Transverse colon (tissue), 4 donors: ENCODE results near the gene DGKD. TPM values are rescaled to one million over a fixed set of nuclear protein-coding genes. Genes with fewer than 3 reads are reported as not detected.
A peak's percentile ranks its signal among the peaks of the same experiment; 100 is the strongest.

Experiments
- DNase-seq: peaks from one replicate; pipeline ENCODE4 v3.0.0-alpha.2; 2019
- H3K27ac ChIP-seq, 4 donors: fragments of 200-600 bp; sonication (generic); 2 replicates each; pipeline ENCODE4 v1.5.1; 2016 to 2018; ENCODE audit warnings: inconsistent platforms in 4 of 4
- H3K27me3 ChIP-seq: fragments of 200-600 bp; sonication (generic); 2 replicates; pipeline ENCODE4 v1.5.1; 2017; ENCODE audit warnings: inconsistent platforms
- H3K36me3 ChIP-seq, 4 donors: fragments of 200-600 bp; sonication (generic); 2 replicates each; pipeline ENCODE4 v1.5.1; 2017 to 2019; ENCODE audit warnings: inconsistent platforms in 4 of 4
- H3K4me1 ChIP-seq, 4 donors: fragments of 200-600 bp; sonication (generic); 2 replicates each; pipeline ENCODE4 v1.5.1; 2017 to 2020; ENCODE audit warnings: inconsistent platforms in 4 of 4
- H3K4me3 ChIP-seq, 4 donors: fragments of 200-600 bp; sonication (generic); 1 replicate in 1 of 4; 2 replicates in 3 of 4; pipeline versions ENCODE4 v1.5.1 to v1.6.1; 2017 to 2019; ENCODE audit warnings: inconsistent platforms in 4 of 4
- H3K9me3 ChIP-seq, 2 donors: fragments of 200-600 bp; sonication (generic); 2 replicates each; pipeline ENCODE4 v1.5.1; 2017 to 2019; ENCODE audit warnings: inconsistent platforms in 2 of 2
- EP300 ChIP-seq: sonication (generic); formaldehyde crosslinking; IDR thresholded peaks from one replicate; pipeline ENCODE4 v1.6.1; 2017; ENCODE audit warnings: antibody characterized with exemption, low read depth
- POLR2A ChIP-seq: fragments of 450-650 bp; IDR thresholded peaks from one replicate; pipeline ENCODE4 v1.6.1; 2016; ENCODE audit warnings: antibody characterized with exemption, mild to moderate bottlenecking, moderate library complexity
- POLR2AphosphoS5 ChIP-seq, 3 donors: sonication (generic); formaldehyde crosslinking; IDR thresholded peaks; one replicate each; pipeline ENCODE4 v1.6.1; 2016; ENCODE audit warnings: antibody characterized with exemption in 3 of 3
- WGBS, 2 donors: methylation state at CpG; one replicate each; pipeline ENCODE4 v1.1.5; 2018; ENCODE audit warnings: low coverage in 1 of 2; 5-methylcytosine and 5-hydroxymethylcytosine counted together
- in situ Hi-C, 4 donors: fragments of 200-750 bp; cut with MboI; loops; one replicate each; pipeline versions ENCODE4 v1.15.0 to v1.15.1; 2017; ENCODE audit warnings: low sequenced_read_pairs in 3 of 4, low pct_ligation_motif_present in 1 of 4, low pct_unique_long_range_greater_than_20kb in 1 of 4
- intact Hi-C: fragments of 100-400 bp; cut with DNase I; formaldehyde crosslinking; loops from one replicate; pipeline ENCODE4 v1.15.1; 2023; ENCODE audit warnings: low total_unique reads
- total RNA-seq, 4 donors: library from RNA; depleted of rRNA; stranded (reverse); fragments of >200 nt; gene quantifications; one replicate each; pipeline ENCODE4 v1.1.0, GENCODE V29; 2016
- TF ChIP-seq, protein P1 (sequence below), 5 experiments: fragments of 200-600 bp in 3 of 5; fragments of 450-650 bp in 2 of 5; sonication (generic) in 3 of 5; IDR thresholded peaks; 1 replicate in 2 of 5; 2 replicates in 3 of 5; pipeline ENCODE4 v1.5.1; 2016 to 2017; ENCODE audit warnings: antibody characterized with exemption in 5 of 5, inconsistent platforms in 3 of 5, mild to moderate bottlenecking in 2 of 5, moderate library complexity in 1 of 5

DGKD gene
- total RNA-seq, 4 donors from 2014 or later = 55.7 to 166 (median 91.5) TPM

DNA sequence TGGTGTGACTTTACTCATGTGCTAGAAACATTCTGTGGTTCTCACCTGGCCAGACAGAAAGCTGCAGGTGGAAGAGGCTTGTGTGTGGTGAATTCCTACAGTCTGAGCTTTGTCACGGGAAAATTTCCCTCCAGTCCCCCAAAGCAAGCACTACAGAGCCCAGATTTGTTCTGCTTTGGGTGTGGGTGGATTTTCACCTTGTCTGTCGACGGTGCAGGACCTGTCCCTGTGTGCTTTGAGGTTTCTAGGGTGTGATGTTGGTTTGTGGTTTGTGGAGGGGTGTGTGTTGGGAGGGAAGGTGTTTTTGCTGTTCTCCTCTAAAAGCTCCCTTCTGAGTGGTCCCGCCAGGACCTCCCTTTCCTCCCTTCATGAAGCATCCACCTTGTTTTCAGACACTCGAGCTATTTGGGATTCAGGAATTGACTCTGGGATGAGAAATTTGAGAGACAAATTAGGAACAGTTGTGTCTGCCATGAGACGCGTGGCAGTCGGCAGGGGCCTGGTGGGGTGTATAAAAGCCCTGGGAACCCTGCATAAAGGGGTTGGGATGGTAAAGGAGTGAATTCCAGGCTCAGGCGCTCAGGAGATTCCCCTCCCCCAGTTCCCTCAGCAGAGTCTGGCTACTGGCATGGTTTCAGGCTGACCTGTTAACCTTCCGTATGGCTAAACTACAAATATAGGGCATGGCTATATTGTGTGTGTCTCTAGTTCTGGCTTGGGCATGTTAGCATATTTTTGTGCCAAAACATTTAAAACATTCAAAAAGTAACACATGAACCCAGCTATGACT is 65.5 kb downstream of the DGKD start:
- H3K4me3 ChIP-seq = peak overlapping the region in 1 of 4 donors; percentile 3
- DNase-seq = no peak
- WGBS, 2 donors = 60% methylated on average over 10 of the region's 10 CpGs; no CpG with 5 or more reads in 1 of the 2 donors

DNA sequence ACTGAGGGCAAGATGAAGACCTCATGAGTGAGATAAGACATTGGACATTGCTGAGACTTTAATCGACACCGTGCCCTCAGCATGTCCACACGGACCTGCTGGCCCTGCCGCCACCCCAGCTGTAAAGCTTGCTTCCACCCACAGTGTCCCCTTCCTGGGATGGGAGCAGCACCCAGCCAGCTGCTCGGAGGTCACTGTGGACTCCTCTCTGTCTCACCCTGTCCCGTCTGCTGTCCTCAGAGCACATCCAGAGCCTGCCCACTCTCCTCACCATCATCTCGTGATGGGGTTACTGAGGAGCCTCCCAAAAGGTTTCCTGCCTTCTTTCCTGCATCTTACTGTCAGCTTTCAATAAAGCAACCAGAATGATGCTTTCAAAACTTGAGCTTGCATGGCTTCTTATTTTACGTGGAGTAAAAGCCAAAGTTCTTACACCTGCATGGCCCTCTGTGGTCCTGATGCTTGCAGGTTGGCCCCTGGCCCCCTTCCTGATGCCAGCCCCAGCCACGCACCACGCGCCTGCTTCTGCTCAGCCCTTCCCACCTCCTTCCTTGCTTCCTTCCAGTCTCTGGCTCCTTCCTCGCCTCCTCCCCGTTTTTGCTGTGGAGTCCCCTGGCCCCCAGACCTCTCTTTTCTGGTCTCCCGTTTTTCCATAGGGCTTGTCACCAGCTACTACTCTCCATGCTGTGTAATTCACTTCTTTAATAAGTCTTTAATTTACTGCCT is 67.0 kb downstream of the DGKD start:
- TF ChIP-seq POLR2A (no peak), POLR2AphosphoS5 (IDR thresholded peaks at IDR 0.05) (no peak), EP300 (no peak)
- TF ChIP-seq, protein P1, sequence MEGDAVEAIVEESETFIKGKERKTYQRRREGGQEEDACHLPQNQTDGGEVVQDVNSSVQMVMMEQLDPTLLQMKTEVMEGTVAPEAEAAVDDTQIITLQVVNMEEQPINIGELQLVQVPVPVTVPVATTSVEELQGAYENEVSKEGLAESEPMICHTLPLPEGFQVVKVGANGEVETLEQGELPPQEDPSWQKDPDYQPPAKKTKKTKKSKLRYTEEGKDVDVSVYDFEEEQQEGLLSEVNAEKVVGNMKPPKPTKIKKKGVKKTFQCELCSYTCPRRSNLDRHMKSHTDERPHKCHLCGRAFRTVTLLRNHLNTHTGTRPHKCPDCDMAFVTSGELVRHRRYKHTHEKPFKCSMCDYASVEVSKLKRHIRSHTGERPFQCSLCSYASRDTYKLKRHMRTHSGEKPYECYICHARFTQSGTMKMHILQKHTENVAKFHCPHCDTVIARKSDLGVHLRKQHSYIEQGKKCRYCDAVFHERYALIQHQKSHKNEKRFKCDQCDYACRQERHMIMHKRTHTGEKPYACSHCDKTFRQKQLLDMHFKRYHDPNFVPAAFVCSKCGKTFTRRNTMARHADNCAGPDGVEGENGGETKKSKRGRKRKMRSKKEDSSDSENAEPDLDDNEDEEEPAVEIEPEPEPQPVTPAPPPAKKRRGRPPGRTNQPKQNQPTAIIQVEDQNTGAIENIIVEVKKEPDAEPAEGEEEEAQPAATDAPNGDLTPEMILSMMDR (IDR thresholded peaks at IDR 0.05) = no peak
- Histone ChIP-seq H3K4me3 (no peak overlapping the region), H3K9me3 (no peaks in the 10 kb centered on the region), H3K27me3 (no peaks in the 10 kb centered on the region), H3K36me3 (no peaks in the 10 kb centered on the region), H3K27ac (peak overlapping the region; percentile 84 to 88 (median 87)), H3K4me1 (peaks cover 43 to 91% (median 60%) of the 10 kb centered on the region in 4 donors)
- in situ Hi-C loops (no loop called here), intact Hi-C loops (no loop called here)
- WGBS, 2 donors = 71 to 77% methylated on average over 7 to 14 of the region's 14 CpGs
- DNase-seq = no peak

More for the DNA sequence above, 65.5 kb downstream of the DGKD start:
- H3K27me3 ChIP-seq = no peaks in the 10 kb centered on the region
- peak overlapping the region; percentile 84 to 88 (median 87) for H3K27ac ChIP-seq
- TF ChIP-seq POLR2AphosphoS5 (IDR thresholded peaks at IDR 0.05) = no peak
- TF ChIP-seq, protein P1 (IDR thresholded peaks at IDR 0.05) = no peak
- TF ChIP-seq EP300 = no peak
- no peak for TF ChIP-seq POLR2A
- no peaks in the 10 kb centered on the region for H3K9me3 ChIP-seq
- in situ Hi-C loops = no loop called here
- intact Hi-C loops = no loop called here
- H3K4me1 ChIP-seq = peaks cover 39 to 95% (median 74%) of the 10 kb centered on the region in 4 donors
- no peaks in the 10 kb centered on the region for H3K36me3 ChIP-seq

DNA sequence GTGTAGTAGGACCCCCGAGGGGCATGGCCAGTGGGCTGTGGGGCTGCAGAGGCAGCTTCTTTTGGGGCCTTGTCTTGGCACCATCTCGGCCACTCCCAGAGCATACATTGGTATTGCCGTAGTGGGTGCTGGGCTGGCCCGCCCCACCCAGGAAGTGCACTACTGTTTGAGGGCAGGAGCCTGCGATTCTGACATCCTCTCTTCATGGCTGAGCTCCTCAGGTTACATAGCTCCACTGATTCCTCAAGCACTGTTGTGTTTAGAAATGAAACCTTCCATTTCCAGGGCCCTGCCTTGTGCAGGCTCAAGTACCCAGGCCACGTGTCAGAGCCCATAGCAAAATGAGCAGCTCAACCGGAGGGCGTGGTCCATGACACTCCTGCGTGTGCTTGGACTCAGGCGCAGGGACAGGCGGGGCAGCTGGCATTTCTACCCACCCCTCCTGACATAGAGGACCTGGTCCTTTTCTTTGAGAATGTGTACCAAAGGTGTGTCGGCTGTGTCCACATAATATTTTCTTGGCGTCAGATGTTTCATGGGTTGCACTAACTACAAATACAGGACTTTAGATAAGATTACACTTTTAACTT is 67.9 kb downstream of the DGKD start:
- in situ Hi-C loops (no loop called here), intact Hi-C loops (no loop called here)
- WGBS, 2 donors = 39% methylated on average over 10 of the region's 13 CpGs; no CpG with 5 or more reads in 1 of the 2 donors
- peaks cover 38 to 83% (median 53%) of the 10 kb centered on the region in 4 donors for H3K4me1 ChIP-seq
- H3K27me3 ChIP-seq = no peaks in the 10 kb centered on the region
- H3K27ac ChIP-seq = peak overlapping the region; percentile 84 to 88 (median 87)
- no peaks in the 10 kb centered on the region for H3K36me3 ChIP-seq
- no peak overlapping the region for H3K4me3 ChIP-seq
- peak; percentile 90 for DNase-seq
- TF ChIP-seq POLR2A (peak; percentile 14), POLR2AphosphoS5 (IDR thresholded peaks at IDR 0.05) (peak in 2 of 3 donors; percentile 60 to 65), EP300 (peak; percentile 50)
- TF ChIP-seq, protein P1 (IDR thresholded peaks at IDR 0.05) = no peak
- H3K9me3 ChIP-seq = no peaks in the 10 kb centered on the region
